IMR-90 (cell line): ENCODE data around the gene GPC6. TPM values are rescaled to one million over a fixed set of nuclear protein-coding genes. Genes with fewer than 3 reads are reported as not detected.
A peak's percentile ranks its signal among the peaks of the same experiment; 100 is the strongest.

Experiments
- ATAC-seq: fragments of 200-7000 bp; cut with Tn5 transposase; 2 replicates; pipeline ENCODE4 v1.9.1; 2020; ENCODE audit warnings: low read depth, mild to moderate bottlenecking, moderate library complexity
- BruUV-seq: library from RNA; stranded (reverse); fragments of 400-500 nt; replicated peaks from 2 replicates; lab custom pipeline; 2021; lab: Mats Ljungman, UMichigan
- CTCF ChIA-PET: fragments of 300-600 bp; formaldehyde crosslinking; extraction: SDS; loops from one replicate; lab custom pipeline; 2021; ENCODE audit warnings: antibody characterized with exemption; lab: Yijun Ruan, JAX
- POLR2A ChIA-PET: fragments of 300-600 bp; sonication (Branson Sonifier 250); formaldehyde crosslinking; loops from one replicate; lab custom pipeline; 2022; ENCODE audit warnings: antibody characterized with exemption; ENCODE audit not compliant: unreplicated experiment; lab: Charles Lee
- DNase-seq: peaks from one replicate; pipeline ENCODE4 v3.0.0; 2013
- H2AFZ ChIP-seq: replicated peaks from 2 replicates; pipeline ENCODE3; 2013; ENCODE audit warnings: low read length, mild to moderate bottlenecking; ENCODE audit not compliant: poor library complexity
- H2AK5ac ChIP-seq: 2 replicates; pipeline ENCODE4 v1.6.1; 2013; ENCODE audit warnings: low read depth, low read length, inconsistent platforms
- H2AK9ac ChIP-seq: replicated peaks from 2 replicates; pipeline ENCODE3; 2013; ENCODE audit warnings: mild to moderate bottlenecking, low read depth, low read length, moderate library complexity; ENCODE audit not compliant: poor library complexity
- H2BK120ac ChIP-seq: 2 replicates; pipeline ENCODE4 v1.6.1; 2013; ENCODE audit warnings: low read depth, low read length, inconsistent platforms
- H2BK15ac ChIP-seq: 3 replicates; pipeline ENCODE4 v1.6.1; 2013; ENCODE audit warnings: low read depth, low read length, inconsistent platforms
- H2BK20ac ChIP-seq: 2 replicates; pipeline ENCODE4 v1.6.1; 2013; ENCODE audit warnings: low read depth, mild to moderate bottlenecking, inconsistent platforms, low read length, moderate library complexity
- H2BK5ac ChIP-seq: 2 replicates; pipeline ENCODE4 v1.6.1; 2013; ENCODE audit warnings: mild to moderate bottlenecking, low read depth, low read length, inconsistent platforms; ENCODE audit not compliant: poor library complexity, severe bottlenecking
- H3K14ac ChIP-seq: replicated peaks from 2 replicates; pipeline ENCODE4 v1.6.1; 2013; ENCODE audit warnings: low read depth, low read length, inconsistent platforms
- H3K18ac ChIP-seq: 2 replicates; pipeline ENCODE4 v1.6.1; 2013; ENCODE audit warnings: low read depth, low read length, control low read depth
- H3K23ac ChIP-seq: 2 replicates; pipeline ENCODE4 v1.6.1; 2013; ENCODE audit warnings: low read depth, low read length, inconsistent platforms
- H3K27ac ChIP-seq: 2 replicates; pipeline ENCODE4 v1.5.1; 2013; ENCODE audit warnings: mild to moderate bottlenecking, control low read depth, low read length; ENCODE audit not compliant: insufficient read depth
- H3K27me3 ChIP-seq: 2 replicates; pipeline ENCODE4 v1.6.1; 2013; ENCODE audit warnings: low read length; ENCODE audit not compliant: control insufficient read depth, insufficient read depth
- H3K36me3 ChIP-seq: 2 replicates; pipeline ENCODE4 v1.6.1; 2013; ENCODE audit warnings: low read length, mixed read lengths; ENCODE audit not compliant: control insufficient read depth, insufficient read depth
- H3K4ac ChIP-seq: 2 replicates; pipeline ENCODE4 v1.6.1; 2013; ENCODE audit warnings: low read depth, low read length, inconsistent platforms
- H3K4me1 ChIP-seq: 2 replicates; pipeline ENCODE4 v1.6.1; 2013; ENCODE audit warnings: low read length, mixed read lengths; ENCODE audit not compliant: control insufficient read depth, insufficient read depth
- H3K4me2 ChIP-seq: 2 replicates; pipeline ENCODE4 v1.6.1; 2013; ENCODE audit warnings: low read depth, mild to moderate bottlenecking, control low read depth, low read length, moderate library complexity
- H3K4me3 ChIP-seq: 2 replicates; pipeline ENCODE4 v1.5.1; 2013; ENCODE audit warnings: low read depth, mild to moderate bottlenecking, control low read depth, low read length, moderate library complexity; ENCODE audit not compliant: insufficient read depth
- H3K56ac ChIP-seq: 2 replicates; pipeline ENCODE4 v1.6.1; 2013; ENCODE audit warnings: low read length, inconsistent platforms; ENCODE audit not compliant: insufficient read depth; ENCODE audit errors: extremely low read depth
- H3K79me1 ChIP-seq, 2 experiments: 2 replicates each; pipeline ENCODE4 v1.6.1; 2013; ENCODE audit warnings: low read length in 2 of 2, inconsistent platforms in 1 of 2, low read depth in 1 of 2
- H3K9ac ChIP-seq: 2 replicates; pipeline ENCODE4 v1.6.1; 2013; ENCODE audit warnings: low read depth, low read length, control low read depth
- H3K9me1 ChIP-seq: 2 replicates; pipeline ENCODE4 v1.6.1; 2013; ENCODE audit warnings: low read length, inconsistent platforms; ENCODE audit not compliant: insufficient read depth
- H3K9me3 ChIP-seq: 2 replicates; pipeline ENCODE4 v1.6.1; 2013; ENCODE audit warnings: low read length; ENCODE audit not compliant: control insufficient read depth, insufficient read depth
- H4K20me1 ChIP-seq: 2 replicates; pipeline ENCODE4 v1.6.1; 2013; ENCODE audit warnings: low read length, inconsistent platforms; ENCODE audit not compliant: insufficient read depth
- H4K5ac ChIP-seq: 2 replicates; pipeline ENCODE4 v1.6.1; 2013; ENCODE audit warnings: mild to moderate bottlenecking, low read depth, low read length, control low read depth
- H4K8ac ChIP-seq, 2 experiments: 2 replicates each; pipeline ENCODE4 v1.6.1; 2013; ENCODE audit warnings: low read depth in 2 of 2, low read length in 2 of 2, control low read depth in 1 of 2, inconsistent platforms in 1 of 2
- H4K91ac ChIP-seq: 2 replicates; pipeline ENCODE4 v1.6.1; 2013; ENCODE audit warnings: low read depth, low read length, inconsistent platforms; ENCODE audit not compliant: insufficient read depth
- ELK1 ChIP-seq: fragments of 150-350 bp; IDR thresholded peaks from 2 replicates; pipeline ENCODE4 v1.6.1; 2016; ENCODE audit warnings: low read depth, mild to moderate bottlenecking, low read length, moderate library complexity, borderline replicate concordance
- WGBS, 2 experiments: methylation state at CpG; one replicate each; pipeline versions ENCODE4 v1.1.5 to v1.1.7; 2013; ENCODE audit warnings: missing lambda C conversion rate in 2 of 2; ENCODE audit not compliant: insufficient read length in 1 of 2; ENCODE audit errors: extremely low coverage in 2 of 2; 5-methylcytosine and 5-hydroxymethylcytosine counted together
- dilution Hi-C: fragments of 300-500 bp; cut with HindIII; formaldehyde crosslinking; loops from one replicate; pipeline ENCODE4 v1.14.3; 2018; ENCODE audit warnings: low sequenced_read_pairs; ENCODE audit not compliant: unreplicated experiment
- in situ Hi-C: fragments of 300-500 bp; cut with MboI; formaldehyde crosslinking; loops from 3 replicates; pipeline ENCODE4 v1.14.3; 2019; ENCODE audit warnings: low sequenced_read_pairs, inconsistent platforms, mixed read lengths
- intact Hi-C: fragments of 100-400 bp; cut with micrococcal nuclease; formaldehyde crosslinking; loops from 2 replicates; pipeline ENCODE4 v1.10.0; 2022
- polyA plus RNA-seq, 3 experiments: library from polyadenylated mRNA; depleted of rRNA; stranded (reverse); fragments of >200 nt; gene quantifications; 2 replicates each; pipeline ENCODE4 v1.2.3, GENCODE V29; 2012; ENCODE audit warnings: low replicate concordance in 1 of 3
- total RNA-seq: library from RNA; depleted of rRNA; stranded (reverse); fragments of >200 nt; gene quantifications from 2 replicates; pipeline ENCODE4 v1.2.3, GENCODE V29; 2012

The GPC6 gene
- total and polyA plus RNA-seq, 2 of the 4 experiments (the other 2 are of a cell fraction), result 14.9 to 39.4 TPM

GRCh38 chr13:93304134-93304533 lies 77.5 kb downstream of the GPC6 start:
- Histone ChIP-seq H3K4me1 (peaks cover 3% of the 10 kb centered on the region; the same call in 1 of the 2 replicates), H2BK20ac (no peak overlapping the region; the same call in 1 of the 2 replicates), H3K23ac (no peak overlapping the region), H3K36me3 (no peaks in the 10 kb centered on the region), H3K27me3 (no peaks in the 10 kb centered on the region), H4K20me1 (no peaks in the 10 kb centered on the region), H4K8ac (no peak overlapping the region), H3K9me3 (no peaks in the 10 kb centered on the region), H2BK5ac (no peak overlapping the region), H4K91ac (no peak overlapping the region), H2AFZ (no peak overlapping the region), H3K79me1 (no peaks in the 10 kb centered on the region; a peak in 1 of 4 replicates), H3K18ac (no peak overlapping the region), H2BK15ac (no peak overlapping the region; the same call in 2 of the 3 replicates), H2BK120ac (peak overlapping the region; percentile 40; the same call in 1 of the 2 replicates), H4K5ac (no peak overlapping the region), H3K4me2 (no peak overlapping the region), H3K9me1 (no peaks in the 10 kb centered on the region), H3K4ac (no peak overlapping the region), H3K9ac (no peak overlapping the region), H3K4me3 (no peak overlapping the region), H2AK5ac (no peak overlapping the region), H2AK9ac (no peak overlapping the region), H3K14ac (no peak overlapping the region), H3K56ac (no peak overlapping the region), H3K27ac (no peak overlapping the region)
- CTCF ChIA-PET, result no interaction called here
- POLR2A ChIA-PET, result no interaction called here
- no peak for TF ChIP-seq ELK1
- no peak for ATAC-seq
- no peak for DNase-seq
- no TSS peak for BruUV-seq
- 100% methylated on average over 2 of the region's 5 CpGs; no CpG with 5 or more reads in 1 of the 2 experiments for WGBS, 2 experiments
- in situ Hi-C loops (no loop called here), intact Hi-C loops (loop anchor here (10.0 kb wide), 1 partner anchor 59 kb away; no protein-coding TSS in a partner anchor), dilution Hi-C loops (no loop called here)
